ENCODE measurements around the gene ZNF555.

ZNF555 gene

DNA sequence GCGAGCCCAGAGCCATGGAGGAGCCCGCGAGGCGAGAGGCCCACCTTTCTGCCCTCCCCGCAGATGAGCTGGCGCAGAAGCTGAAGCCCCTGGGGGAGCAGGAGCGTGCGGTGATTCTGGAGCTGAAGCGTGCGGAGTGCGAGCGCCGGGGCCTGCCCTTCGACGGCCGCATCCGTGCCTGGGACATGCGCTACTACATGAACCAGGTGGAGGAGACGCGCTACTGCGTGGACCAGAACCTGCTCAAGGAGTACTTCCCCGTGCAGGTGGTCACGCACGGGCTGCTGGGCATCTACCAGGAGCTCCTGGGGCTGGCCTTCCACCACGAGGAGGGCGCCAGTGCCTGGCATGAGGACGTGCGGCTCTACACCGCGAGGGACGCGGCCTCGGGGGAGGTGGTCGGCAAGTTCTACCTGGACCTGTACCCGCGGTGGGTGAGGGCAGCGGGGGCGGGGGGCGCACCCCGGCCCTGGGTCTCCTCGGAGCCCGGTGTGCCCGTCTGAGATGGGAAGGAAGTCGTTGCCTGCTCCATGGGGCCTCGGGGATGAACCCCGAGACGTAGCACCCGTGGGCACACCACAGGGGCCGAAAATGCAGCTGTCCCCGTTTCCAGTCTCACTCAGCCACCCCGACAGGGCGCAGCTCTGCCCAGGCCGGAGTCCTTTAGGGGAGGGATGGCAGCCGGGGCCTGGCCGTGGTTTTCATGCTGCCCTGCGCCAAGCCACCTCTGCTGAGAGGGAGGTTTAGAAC, 33.7 kb upstream of the ZNF555 start:
- TF ChIP-seq, protein P1, sequence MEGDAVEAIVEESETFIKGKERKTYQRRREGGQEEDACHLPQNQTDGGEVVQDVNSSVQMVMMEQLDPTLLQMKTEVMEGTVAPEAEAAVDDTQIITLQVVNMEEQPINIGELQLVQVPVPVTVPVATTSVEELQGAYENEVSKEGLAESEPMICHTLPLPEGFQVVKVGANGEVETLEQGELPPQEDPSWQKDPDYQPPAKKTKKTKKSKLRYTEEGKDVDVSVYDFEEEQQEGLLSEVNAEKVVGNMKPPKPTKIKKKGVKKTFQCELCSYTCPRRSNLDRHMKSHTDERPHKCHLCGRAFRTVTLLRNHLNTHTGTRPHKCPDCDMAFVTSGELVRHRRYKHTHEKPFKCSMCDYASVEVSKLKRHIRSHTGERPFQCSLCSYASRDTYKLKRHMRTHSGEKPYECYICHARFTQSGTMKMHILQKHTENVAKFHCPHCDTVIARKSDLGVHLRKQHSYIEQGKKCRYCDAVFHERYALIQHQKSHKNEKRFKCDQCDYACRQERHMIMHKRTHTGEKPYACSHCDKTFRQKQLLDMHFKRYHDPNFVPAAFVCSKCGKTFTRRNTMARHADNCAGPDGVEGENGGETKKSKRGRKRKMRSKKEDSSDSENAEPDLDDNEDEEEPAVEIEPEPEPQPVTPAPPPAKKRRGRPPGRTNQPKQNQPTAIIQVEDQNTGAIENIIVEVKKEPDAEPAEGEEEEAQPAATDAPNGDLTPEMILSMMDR (IDR thresholded peaks at IDR 0.05; ENCODE audit: extremely low read depth, insufficient read depth, missing control alignments) = no peak
- no peak for DNase-seq (ENCODE audit: low spot score)
- in situ Hi-C loops (cut with MboI; ENCODE audit: low pct_unique_long_range_greater_than_20kb, low sequenced_read_pairs, unreplicated experiment) = no loop called here

DNA sequence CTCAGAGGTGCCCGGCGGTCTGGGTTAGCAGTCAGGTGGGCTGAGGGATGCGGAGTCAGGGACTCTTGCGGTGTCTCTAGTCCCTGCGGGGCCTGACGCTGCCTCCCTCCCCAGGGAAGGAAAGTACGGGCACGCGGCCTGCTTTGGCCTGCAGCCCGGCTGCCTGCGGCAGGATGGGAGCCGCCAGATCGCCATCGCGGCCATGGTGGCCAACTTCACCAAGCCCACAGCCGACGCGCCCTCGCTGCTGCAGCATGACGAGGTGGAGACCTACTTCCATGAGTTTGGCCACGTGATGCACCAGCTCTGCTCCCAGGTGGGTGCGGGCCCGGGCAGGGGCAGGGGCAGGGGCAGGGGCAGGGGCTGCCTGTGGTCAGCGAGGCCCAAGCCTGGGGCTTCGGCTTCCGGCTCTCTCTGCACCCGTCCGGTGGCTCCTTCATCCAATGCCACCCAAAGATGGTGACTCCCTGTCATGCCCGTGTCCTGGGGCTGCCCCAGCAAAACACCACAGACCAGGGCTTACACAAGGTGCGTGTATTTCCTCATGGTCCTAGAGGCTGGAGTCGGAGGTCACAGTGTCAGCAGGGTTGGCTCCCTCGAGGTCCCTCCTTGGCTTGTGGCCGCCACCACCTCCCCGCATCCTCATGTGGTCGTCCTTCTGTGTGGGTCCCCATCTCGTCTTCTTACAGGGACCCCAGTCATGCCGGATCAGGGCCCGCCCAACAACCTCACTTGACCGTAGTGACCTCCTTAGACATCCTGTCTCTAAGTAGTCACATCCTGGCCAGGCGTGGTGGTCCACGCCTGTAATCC, 32.9 kb upstream of the ZNF555 start:
- no peak for DNase-seq (ENCODE audit: low spot score)
- TF ChIP-seq, protein P1 (IDR thresholded peaks at IDR 0.05; ENCODE audit: extremely low read depth, insufficient read depth, missing control alignments) = no peak
- in situ Hi-C loops (cut with MboI; ENCODE audit: low pct_unique_long_range_greater_than_20kb, low sequenced_read_pairs, unreplicated experiment) = no loop called here

DNA sequence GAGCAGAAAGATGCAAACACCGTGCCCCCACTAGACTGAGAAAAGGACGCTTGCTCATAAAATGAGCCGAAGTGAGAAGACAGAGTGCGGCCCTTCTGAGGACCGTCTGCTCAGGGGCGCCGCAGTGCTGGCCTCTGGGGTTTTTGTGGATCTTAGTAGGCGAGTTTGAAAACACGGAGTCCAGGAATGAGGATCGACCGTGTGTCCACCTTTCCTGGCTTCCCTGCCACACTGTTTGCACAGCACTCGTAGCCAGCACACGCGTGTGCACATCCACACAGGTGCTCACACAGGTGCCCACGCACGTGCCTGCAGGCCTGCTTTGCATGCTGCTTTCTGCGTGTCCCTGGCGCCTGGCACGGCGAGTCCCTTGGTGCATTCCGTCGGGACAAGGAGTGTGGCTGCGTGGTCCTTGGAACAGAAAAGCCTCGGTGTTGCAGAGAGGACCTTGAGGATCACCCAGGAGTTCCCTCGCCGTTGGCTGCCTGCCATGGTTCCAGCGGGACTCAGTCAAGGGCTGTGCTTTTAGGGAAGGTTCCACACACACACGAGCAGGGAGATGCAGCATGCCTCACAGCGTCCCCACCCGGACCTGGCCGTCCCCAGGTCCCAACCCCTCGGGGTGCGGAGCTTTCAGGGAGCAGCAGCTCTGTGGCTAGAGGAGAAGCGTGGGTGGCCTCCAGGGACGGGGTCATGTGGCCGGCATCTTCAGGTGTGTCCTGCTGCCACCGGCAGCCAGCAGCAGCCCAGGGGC, 31.7 kb upstream of the ZNF555 start:
- in situ Hi-C loops (cut with MboI; ENCODE audit: low pct_unique_long_range_greater_than_20kb, low sequenced_read_pairs, unreplicated experiment) = no loop called here
- TF ChIP-seq, protein P1 (IDR thresholded peaks at IDR 0.05; ENCODE audit: extremely low read depth, insufficient read depth, missing control alignments) = no peak
- DNase-seq (ENCODE audit: low spot score) = peak; percentile 24

DNA sequence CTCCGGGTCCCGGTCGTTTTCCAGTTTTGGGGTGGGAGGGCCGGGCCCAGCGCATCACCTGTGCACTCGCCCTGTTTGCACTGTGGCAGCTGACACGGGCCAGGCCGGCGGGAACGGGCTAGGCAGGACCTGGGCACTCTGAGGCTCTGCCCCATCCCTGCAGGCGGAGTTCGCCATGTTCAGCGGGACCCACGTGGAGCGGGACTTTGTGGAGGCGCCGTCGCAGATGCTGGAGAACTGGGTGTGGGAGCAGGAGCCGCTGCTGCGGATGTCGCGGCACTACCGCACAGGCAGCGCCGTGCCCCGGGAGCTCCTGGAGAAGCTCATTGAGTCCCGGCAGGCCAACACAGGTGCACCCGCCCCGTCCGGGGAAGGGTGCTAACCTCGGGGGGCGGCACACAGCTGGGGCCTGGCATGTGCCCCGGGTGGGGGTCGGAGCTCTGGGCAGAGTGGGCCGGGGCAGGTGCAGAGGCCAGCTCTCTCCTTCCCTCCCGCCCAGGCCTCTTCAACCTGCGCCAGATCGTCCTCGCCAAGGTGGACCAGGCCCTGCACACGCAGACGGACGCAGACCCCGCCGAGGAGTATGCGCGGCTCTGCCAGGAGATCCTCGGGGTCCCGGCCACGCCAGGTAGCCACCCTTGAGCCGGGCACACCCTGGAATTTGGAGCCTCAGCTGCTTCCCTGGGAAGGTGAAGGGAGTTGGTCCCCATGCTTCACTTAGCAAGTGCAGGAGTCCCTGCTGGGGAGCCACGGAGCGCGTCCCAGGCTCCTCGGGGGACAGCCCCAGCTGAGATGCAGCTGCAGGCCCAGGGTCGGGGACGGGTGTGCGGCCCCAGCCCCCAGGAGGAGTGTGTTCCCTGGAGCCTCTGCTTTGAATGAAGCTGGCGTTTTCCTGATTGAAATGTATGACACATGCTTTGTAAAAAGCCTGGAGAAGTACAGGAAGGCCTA, 30.9 kb upstream of the ZNF555 start:
- TF ChIP-seq, protein P1 (IDR thresholded peaks at IDR 0.05; ENCODE audit: extremely low read depth, insufficient read depth, missing control alignments) = no peak
- in situ Hi-C loops (cut with MboI; ENCODE audit: low pct_unique_long_range_greater_than_20kb, low sequenced_read_pairs, unreplicated experiment) = no loop called here
- peak; percentile 29 for DNase-seq (ENCODE audit: low spot score)

DNA sequence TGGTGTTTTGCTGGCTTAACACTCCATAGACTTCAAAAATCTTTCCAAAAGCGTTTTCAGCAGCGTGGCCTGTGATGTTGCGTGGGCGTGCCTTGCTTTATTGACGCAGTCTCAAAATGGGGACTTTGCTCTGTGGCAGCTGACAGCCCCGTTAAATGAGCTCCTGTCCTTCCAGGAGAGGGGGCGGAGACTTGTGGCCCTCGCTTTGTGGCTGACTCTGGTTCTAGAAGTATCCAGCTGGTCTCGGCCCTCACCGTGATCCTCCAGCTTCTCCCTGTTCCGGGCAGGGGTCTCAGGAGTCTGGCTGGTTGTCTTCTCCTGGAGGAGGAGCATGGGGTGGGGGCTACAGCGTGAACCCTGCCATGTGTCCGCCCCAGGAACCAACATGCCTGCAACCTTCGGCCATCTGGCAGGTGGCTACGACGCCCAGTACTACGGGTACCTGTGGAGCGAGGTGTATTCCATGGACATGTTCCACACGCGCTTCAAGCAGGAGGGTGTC, 30.0 kb upstream of the ZNF555 start:
- DNase-seq (ENCODE audit: low spot score) = peak; percentile 28
- TF ChIP-seq, protein P1 (IDR thresholded peaks at IDR 0.05; ENCODE audit: extremely low read depth, insufficient read depth, missing control alignments) = no peak
- in situ Hi-C loops (cut with MboI; ENCODE audit: low pct_unique_long_range_greater_than_20kb, low sequenced_read_pairs, unreplicated experiment) = no loop called here

Data from GM13977 (cell line).